Prostate gland (tissue), 2 donors: ENCODE data around the gene MAP3K15. TPM values are rescaled to one million over a fixed set of nuclear protein-coding genes. Genes with fewer than 3 reads are reported as not detected.

ENCODE experiments used
- DNase-seq: peaks from one replicate; pipeline ENCODE4 v3.0.0-alpha.2; 2019; ENCODE audit warnings: low spot score
- H3K27ac ChIP-seq, 2 donors: fragments of 200-600 bp; sonication (generic); 2 replicates each; pipeline ENCODE4 v1.5.1; 2017 to 2019
- H3K27me3 ChIP-seq: fragments of 200-600 bp; sonication (generic); replicated peaks from 2 replicates; pipeline ENCODE4 v1.5.1; 2019; ENCODE audit not compliant: insufficient read depth
- H3K36me3 ChIP-seq, 2 donors: fragments of 200-600 bp; sonication (generic); 1 replicate in 1 of 2; 2 replicates in 1 of 2; pipeline versions ENCODE4 v1.5.1 to v1.8.1; 2017 to 2019
- H3K4me1 ChIP-seq: fragments of 200-600 bp; sonication (generic); replicated peaks from 2 replicates; pipeline ENCODE4 v1.5.1; 2019
- H3K4me3 ChIP-seq, 2 donors: fragments of 200-600 bp; sonication (generic); 2 replicates each; pipeline ENCODE4 v1.5.1; 2017 to 2019
- H3K9me3 ChIP-seq: fragments of 200-600 bp; sonication (generic); 2 replicates; pipeline ENCODE4 v1.5.1; 2017
- POLR2A ChIP-seq: fragments of 450-650 bp; IDR thresholded peaks from one replicate; pipeline ENCODE4 v1.6.1; 2016; ENCODE audit warnings: antibody characterized with exemption, mild to moderate bottlenecking
- POLR2AphosphoS5 ChIP-seq: sonication (generic); formaldehyde crosslinking; IDR thresholded peaks from one replicate; pipeline ENCODE4 v1.6.1; 2017; ENCODE audit warnings: antibody characterized with exemption
- WGBS: methylation state at CpG from one replicate; pipeline ENCODE4 v1.1.5; 2018; 5-methylcytosine and 5-hydroxymethylcytosine counted together
- intact Hi-C: fragments of 100-400 bp; cut with DNase I; formaldehyde crosslinking; loops from one replicate; pipeline ENCODE4 v1.14.2; 2022
- total RNA-seq, 2 donors: library from RNA; depleted of rRNA; stranded (reverse); fragments of >200 nt; gene quantifications; one replicate each; pipeline ENCODE4 v1.1.0, GENCODE V29; 2016
- TF ChIP-seq, protein P1 (sequence below), 4 experiments: fragments of 200-600 bp in 2 of 4; fragments of 450-650 bp in 2 of 4; sonication (generic) in 2 of 4; IDR thresholded peaks; 1 replicate in 3 of 4; 2 replicates in 1 of 4; pipeline ENCODE4 v1.5.1; 2016 to 2019; ENCODE audit warnings: antibody characterized with exemption in 4 of 4, mild to moderate bottlenecking in 2 of 4, moderate library complexity in 2 of 4

Gene MAP3K15
- total RNA-seq, 2 donors from 2014 or later: 0.09 to 1.4 TPM

DNA sequence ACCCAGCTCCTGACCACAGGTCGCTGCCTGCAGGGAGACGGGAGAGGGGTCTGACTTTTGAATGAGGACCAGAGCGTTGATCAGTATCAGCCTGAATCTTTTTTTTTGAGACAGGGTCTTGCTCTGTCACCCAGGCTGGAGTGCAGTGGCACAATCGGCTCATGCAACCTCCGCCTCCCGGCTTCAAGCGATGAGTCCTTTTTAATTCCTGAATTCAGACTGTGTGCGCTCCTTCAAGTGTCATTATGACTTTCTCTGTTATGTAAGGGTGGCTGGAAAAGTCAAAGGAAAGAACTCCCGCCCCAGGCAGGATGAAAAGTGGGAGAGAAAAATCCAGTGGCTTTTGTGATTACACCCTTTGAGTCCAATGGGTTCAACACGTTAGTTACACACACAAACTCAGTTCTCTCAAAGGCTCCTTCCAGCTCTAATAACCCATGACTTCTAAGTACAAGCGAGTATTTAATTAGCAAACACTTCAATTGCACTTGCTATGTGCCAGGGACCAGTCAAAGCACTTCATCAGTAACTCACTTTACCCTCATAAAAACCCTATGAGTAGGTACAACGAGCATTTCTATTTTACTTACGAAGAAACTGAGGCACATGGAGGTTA is 127.1 kb downstream of the MAP3K15 start:
- Histone ChIP-seq H3K27me3 (no peaks in the 10 kb centered on the region), H3K36me3 (no peaks in the 10 kb centered on the region), H3K9me3 (no peaks in the 10 kb centered on the region), H3K27ac (no peak overlapping the region), H3K4me1 (no peaks in the 10 kb centered on the region), H3K4me3 (no peak overlapping the region)
- no peak for TF ChIP-seq POLR2A
- no peak for TF ChIP-seq POLR2AphosphoS5
- TF ChIP-seq, protein P1, sequence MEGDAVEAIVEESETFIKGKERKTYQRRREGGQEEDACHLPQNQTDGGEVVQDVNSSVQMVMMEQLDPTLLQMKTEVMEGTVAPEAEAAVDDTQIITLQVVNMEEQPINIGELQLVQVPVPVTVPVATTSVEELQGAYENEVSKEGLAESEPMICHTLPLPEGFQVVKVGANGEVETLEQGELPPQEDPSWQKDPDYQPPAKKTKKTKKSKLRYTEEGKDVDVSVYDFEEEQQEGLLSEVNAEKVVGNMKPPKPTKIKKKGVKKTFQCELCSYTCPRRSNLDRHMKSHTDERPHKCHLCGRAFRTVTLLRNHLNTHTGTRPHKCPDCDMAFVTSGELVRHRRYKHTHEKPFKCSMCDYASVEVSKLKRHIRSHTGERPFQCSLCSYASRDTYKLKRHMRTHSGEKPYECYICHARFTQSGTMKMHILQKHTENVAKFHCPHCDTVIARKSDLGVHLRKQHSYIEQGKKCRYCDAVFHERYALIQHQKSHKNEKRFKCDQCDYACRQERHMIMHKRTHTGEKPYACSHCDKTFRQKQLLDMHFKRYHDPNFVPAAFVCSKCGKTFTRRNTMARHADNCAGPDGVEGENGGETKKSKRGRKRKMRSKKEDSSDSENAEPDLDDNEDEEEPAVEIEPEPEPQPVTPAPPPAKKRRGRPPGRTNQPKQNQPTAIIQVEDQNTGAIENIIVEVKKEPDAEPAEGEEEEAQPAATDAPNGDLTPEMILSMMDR (IDR thresholded peaks at IDR 0.05): no peak
- intact Hi-C loops: no loop called here
- 72% methylated on average over 13 of the region's 13 CpGs for WGBS
- DNase-seq: no peak

DNA sequence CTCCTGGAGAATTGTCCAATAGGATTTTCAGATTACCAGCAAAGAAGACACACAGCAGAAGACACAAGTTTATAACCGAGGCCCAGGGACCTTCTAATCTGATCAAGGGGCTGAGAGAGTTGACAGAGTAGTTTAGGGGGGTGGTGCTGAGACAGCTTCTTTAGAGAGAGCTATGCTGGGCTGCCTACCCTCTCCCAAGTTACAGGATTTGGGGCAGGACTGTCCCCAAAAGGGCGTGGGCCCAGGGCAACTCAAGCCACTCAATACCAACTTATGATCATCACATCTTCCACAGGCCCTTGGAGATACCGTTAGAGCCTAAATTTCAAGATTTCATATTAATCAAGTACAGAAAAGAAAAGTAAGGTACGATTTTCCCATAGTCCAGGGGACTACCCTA is 128.6 kb downstream of the MAP3K15 start:
- H3K27ac ChIP-seq: no peak overlapping the region
- H3K27me3 ChIP-seq: no peaks in the 10 kb centered on the region
- H3K9me3 ChIP-seq: no peaks in the 10 kb centered on the region
- intact Hi-C loops: no loop called here
- WGBS: 79% methylated on average over 4 of the region's 4 CpGs
- no peak for TF ChIP-seq POLR2A
- H3K4me1 ChIP-seq: no peaks in the 10 kb centered on the region
- no peak for DNase-seq
- H3K36me3 ChIP-seq: no peaks in the 10 kb centered on the region
- no peak overlapping the region for H3K4me3 ChIP-seq

GRCh38 chrX:19382555-19383145 is 132.7 kb downstream of the MAP3K15 start:
- intact Hi-C loops: no loop called here
- Histone ChIP-seq H3K27me3 (no peaks in the 10 kb centered on the region), H3K4me3 (no peak overlapping the region), H3K27ac (no peak overlapping the region), H3K9me3 (no peaks in the 10 kb centered on the region), H3K36me3 (no peaks in the 10 kb centered on the region), H3K4me1 (no peaks in the 10 kb centered on the region)
- WGBS: 41% methylated on average over 12 of the region's 16 CpGs
- TF ChIP-seq, protein P1 (IDR thresholded peaks at IDR 0.05): peak in 1 of 4 experiments; percentile 24
- no peak for TF ChIP-seq POLR2AphosphoS5
- peak; percentile 7 for DNase-seq

GRCh38 chrX:19381326-19381725 is 134.0 kb downstream of the MAP3K15 start:
- H3K36me3 ChIP-seq: no peaks in the 10 kb centered on the region
- no peak overlapping the region for H3K4me3 ChIP-seq
- H3K9me3 ChIP-seq: no peaks in the 10 kb centered on the region
- intact Hi-C loops: no loop called here
- no peaks in the 10 kb centered on the region for H3K4me1 ChIP-seq
- no peaks in the 10 kb centered on the region for H3K27me3 ChIP-seq
- TF ChIP-seq, protein P1 (IDR thresholded peaks at IDR 0.05): no peak
- no peak for TF ChIP-seq POLR2A
- TF ChIP-seq POLR2AphosphoS5: no peak
- whole genome bisulfite sequencing: 90% methylated on average over 7 of the region's 9 CpGs
- DNase-seq: no peak
- H3K27ac ChIP-seq: no peak overlapping the region

DNA sequence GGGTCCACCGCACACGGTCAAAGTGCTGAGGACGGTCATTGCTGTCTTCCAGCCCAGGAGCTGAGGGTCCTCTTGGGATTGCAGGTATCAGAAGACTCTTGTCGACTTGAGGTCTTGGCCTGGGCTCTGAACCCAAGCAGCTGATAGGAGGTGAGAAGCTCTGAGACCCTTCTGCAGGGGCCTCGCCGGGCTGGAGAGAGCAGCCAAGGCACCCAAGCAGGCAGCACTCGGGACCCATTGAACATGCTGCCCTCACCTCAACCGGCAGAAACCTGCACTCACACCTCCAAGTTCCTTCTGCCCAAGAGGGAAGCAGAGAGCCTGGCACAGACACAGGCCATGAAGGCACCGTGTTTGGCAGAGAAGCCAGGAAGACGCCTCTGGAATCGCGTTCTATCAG is 137.5 kb downstream of the MAP3K15 start:
- Histone ChIP-seq H3K4me3 (no peak overlapping the region), H3K36me3 (no peaks in the 10 kb centered on the region), H3K27me3 (no peaks in the 10 kb centered on the region), H3K4me1 (no peaks in the 10 kb centered on the region), H3K9me3 (no peaks in the 10 kb centered on the region), H3K27ac (no peak overlapping the region)
- 90% methylated on average over 8 of the region's 12 CpGs for WGBS
- TF ChIP-seq, protein P1 (IDR thresholded peaks at IDR 0.05): no peak
- TF ChIP-seq POLR2AphosphoS5 (no peak), POLR2A (no peak)
- intact Hi-C loops: no loop called here
- DNase-seq: no peak
